Activated T-helper 1 cell treated with Interleukin-2 at 50 U/mL for 16 hours (primary cell): Measurements from ENCODE around the gene ALG14.

ENCODE experiments used
- DNase-seq: peaks from one replicate; pipeline ENCODE4 v3.0.0-alpha.2; 2020; ENCODE audit warnings: low read depth

Gene ALG14

DNA sequence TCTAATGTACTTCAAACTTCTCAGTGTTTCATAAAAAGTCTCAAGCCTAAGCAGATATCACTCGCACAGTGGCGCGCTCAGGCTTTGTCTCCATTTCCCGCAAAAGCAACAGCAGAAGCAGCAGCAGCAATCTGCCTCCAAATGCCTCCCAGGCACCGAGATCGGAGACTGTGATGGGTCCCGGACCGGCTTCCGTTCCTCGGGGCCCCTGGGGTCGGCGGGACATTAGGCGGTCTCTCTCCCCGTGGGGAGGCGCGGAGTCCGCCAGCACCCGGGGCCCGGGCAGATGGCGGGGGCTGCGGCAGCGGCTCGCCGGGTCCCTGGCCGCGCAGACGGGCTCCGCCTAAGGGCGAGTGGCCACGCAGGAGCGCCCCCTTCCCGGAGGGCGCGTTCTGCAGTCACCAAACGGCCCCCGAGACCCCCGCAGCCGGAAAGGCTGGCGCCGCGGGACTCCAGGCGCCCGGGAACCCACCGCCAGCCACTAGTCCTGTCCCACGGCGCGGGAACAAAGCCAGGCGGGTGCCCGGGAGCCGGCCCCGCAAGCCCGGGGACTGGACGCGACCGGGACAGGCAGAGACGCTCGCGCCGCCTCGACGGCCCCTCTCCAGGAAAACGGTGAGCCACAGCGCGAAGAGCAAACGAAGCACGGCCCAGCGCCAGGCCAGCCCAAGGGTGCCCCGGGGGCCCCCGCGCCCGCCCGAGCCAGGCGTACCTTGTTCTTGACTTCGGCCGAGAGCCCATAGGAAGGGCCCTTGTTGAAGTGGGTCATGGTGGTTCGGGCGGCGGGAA is 146.4 kb downstream of the ALG14 start:
- DNase-seq, result no peak

DNA sequence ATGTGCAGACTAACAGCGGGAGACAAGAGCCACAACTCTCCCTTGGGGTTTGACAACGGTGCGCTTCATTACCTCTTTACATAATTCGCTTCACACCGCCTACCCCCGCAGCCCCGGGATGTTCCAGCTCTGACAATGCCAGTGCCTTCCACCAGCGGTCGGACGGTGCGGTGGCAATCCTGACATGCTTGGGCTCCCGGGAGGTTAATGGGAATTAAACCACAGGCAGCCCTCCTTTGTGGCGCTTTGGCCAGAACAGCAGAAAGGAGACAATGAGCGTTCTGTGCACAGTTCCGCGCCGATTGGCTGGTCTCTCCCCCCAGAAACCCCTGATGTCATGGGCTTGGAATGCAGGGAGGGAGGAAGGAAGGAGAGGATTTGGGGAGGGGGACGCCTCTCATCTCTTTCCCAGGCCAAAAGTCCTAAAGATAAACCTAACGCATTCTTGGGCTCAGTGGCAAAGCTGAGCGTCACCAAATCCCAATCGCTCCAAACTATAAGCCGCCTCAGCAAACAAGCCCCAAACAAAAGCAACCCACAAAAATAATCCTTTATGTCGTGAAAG is 147.1 kb downstream of the ALG14 start:
- no peak for DNase-seq

DNA sequence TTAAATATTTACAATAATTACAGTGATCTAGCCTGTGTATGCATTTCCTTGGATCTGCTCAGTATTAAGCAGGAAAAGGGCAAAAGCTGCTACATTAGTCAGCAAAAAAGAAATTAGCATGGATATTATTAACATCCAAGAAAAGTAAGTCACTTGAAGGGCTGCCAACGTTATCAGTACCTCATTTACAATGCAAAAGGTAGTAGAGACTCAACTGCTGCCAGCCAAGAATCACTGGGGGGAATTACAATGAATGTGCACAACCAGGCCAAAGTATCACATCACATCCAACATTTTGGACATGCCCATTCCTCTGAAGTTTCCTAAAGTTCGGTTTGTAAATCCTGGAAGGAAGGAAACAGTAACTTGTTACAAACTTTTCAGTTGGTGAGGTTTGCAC is 147.7 kb downstream of the ALG14 start:
- DNase-seq, result no peak
